ENCODE data around the gene PIP5K1B.

The PIP5K1B gene

DNA sequence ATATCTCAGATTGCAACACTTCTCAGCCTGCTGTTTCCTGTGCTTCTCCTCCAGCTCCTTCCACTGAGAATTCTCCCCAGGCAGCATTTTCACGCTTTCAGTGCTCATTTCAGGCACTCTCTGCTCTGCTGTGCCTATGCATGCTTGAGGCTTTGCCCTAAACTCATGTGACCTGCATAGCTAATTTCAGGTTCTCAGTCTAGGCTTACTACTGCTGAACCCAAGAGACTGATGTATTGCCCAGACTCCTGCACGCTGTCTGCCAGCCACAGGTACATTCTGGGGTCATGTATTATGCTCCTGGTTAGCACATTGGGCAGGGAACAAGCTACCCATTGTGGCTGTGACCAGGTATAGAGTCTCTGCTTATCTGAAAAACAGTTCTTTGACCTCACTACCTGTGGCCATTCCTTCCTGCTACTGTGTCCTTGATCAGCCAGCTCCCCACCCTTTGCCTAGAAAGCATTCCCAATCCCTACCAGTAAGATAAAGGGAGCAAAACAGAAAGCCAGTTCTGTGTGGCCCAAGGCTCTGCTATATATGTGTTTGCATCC, 34.7 kb downstream of the PIP5K1B start:
- no peak for DNase-seq

DNA sequence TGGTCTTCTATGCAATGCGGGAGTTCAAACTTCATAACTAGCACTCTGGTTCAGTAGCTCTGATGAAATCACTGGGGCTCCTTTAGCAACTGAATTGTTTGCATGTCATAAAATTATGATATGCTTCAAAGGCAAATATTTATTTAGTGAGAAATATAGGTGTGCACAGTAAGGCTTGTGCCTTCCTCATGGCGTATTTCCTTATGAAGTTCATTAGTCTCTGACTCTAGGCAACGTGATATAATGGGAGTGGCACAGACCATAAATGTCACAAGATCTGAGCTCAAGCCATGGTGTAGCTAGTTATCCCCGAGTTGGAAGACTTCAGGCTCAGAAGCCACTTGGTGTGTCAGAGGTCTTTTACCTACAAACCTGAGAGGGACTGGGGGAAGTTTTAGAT, 35.5 kb downstream of the PIP5K1B start:
- no peak for DNase-seq

DNA sequence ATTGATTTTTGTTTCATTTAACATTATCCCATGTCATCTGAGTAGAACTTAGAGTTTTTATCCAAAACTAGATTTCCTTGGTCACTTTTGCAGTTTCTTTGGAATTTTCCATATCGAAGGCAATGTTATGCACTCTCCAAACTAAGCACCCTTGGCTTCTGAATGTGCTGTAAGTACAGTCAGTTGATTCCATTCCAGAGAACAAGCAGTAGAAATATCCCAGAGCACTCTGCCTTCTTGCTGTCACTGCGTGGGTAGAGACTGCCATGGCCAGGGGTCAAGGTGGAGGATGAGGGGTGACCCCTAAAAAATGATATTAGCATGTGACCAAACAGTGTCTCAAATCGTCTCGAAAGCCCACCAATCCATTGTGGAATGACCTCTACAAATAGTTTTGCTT, 36.2 kb downstream of the PIP5K1B start:
- DNase-seq = no peak

DNA sequence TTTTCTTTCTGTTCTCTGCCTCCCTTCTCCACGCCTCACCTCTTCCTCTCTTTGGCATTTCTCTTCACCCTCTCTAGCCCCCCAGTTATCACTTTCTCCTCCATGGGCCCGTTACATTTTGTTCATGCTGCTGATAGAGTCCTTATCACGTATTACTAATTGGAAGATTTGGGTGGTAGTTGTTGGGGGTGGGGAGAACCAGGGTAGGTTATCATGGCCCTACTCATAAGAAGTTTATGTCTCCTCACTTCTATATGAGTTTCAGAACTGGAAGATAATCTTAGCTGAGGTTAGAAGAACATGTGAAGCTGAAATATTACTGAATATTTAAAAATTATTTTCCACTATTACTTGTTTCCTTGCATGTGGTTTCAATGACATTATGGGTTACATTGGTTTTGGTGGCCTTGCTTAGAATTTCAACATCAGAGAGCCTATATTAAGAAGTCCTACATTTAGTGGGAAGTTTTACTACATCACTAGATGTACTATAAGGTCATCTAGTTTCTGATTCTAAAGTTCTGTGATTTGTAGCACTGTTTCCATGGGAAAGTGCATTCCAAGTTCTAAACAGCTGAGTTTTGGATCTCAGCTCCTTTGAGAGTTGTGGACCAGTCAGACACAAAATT, 36.8 kb downstream of the PIP5K1B start:
- no peak for DNase-seq

DNA sequence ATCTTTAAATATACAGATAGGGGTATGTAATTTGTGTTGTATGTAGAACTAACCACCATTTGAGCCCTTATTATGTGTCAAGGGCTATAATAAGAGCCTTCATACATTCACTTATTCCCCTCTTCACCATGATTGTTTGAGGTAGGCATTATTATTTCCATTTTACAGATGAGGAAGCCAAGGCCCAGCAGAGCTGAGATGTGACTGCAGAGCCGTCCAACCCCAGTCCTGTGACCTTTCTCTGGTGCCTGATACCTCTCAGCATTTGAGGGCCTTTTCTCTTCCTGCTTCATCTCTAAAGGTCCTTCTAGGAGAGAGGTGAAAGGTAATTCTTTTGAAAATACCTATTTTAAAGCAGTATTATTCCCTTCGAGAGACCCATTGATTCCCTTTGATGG, 37.3 kb downstream of the PIP5K1B start:
- no peak for DNase-seq

DNA sequence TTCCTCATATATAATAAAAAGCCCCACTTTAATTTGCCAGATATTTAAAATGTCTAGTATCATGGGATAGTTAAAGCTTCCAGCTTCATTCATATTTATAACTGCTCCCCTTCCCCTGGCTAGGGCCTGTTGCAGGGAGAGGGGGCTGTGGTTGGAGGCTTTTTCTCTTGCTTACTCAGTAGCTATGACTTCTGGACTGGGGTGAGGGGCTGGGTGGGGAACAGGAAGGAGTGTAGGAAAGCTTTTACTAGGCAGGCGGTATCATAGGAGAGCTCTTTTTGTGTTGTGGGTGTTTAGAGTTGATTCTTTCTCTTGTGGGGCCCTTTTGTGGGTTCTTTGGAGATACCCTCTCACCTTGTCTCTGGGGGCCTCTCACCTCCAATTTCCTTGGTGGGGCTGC, 39.4 kb downstream of the PIP5K1B start:
- DNase-seq = no peak

DNA sequence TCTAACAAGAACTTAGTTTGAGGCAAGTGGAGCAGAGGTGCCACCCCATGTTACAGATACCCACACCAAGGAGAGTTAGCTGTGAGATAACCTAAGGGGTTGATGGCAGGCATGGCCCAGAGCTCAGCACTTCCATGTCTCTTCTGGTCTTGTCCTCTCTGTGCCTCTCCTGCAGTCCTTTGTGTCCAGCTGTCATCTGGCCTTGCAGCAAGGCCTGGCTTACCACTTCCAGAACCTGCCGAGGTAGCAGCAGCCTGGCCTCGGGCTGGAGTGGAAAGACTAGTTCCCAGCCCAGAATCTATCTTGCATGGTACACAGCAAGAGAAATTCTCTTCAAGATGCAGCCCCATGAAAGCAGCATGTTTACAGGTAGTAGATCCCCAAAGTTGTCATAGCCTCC, 41.5 kb downstream of the PIP5K1B start:
- no peak for DNase-seq

DNA sequence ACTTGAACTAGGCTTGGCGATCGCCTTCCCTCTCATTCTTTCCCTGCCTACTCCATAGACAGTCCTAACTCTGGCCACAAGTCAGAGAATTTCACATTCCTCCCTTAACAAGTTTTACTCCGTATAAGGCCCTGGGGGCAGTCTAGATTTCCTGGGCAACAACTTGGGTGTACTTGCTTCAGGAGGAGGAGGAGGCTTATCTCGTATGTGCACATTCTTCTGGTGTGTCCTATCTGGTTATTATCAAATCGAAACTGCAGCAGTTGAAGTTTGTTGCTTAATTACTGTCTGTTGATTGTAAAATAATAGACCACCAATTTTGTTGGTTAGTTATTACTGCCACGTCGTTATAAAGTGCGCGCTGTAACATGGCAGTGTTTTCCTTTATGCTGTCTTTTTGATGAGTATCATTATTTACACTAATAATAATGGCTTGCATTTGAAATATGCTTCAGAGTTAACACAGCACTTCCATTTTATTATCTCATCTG, 42.0 kb downstream of the PIP5K1B start:
- no peak for DNase-seq

DNA sequence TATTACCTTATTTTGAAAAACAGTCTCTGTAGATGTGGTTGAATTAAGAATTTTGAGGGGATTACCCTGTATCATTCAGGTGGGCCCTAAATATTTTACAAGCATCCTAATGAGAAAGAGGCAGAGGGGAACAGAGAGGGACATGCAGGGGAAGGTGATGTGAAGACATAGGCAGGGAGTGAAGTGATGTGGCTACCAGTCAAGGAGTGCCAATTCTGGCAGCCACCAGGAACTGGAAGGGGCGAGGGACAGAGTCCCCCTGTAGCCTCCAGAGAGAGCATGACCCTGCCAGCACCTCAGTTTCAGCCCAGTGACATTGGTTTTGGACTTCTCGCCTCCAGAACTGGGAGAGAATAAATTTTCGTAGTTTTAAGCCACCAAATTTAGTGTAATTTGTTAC, 44.1 kb downstream of the PIP5K1B start:
- no peak for DNase-seq

DNA sequence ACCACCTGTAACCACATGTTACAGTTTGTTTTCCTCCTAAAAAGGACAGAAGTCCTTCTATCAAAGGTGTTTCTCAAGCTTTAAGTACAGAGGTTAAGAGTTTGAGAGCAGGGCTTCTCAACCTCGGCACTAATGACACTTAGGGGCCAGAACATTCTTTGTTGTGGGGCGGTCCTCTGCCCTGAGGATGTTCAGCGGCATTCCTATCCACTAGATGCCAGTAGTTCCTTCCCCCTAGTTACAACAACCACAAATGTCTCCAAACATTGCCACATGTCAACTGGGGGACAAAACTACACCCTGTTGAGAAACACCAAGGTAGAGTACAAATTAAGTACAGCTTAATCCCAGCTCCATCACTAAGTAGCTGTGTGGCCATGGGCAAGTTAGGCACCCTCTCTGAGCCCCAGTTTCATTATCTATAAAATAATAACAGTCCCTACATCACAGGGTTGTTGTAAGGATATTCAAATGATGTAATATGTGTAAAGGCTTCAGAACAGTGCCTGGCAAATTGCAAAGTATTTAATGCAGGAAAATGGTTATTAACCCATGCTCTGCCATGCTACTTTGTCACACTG, 44.6 kb downstream of the PIP5K1B start:
- DNase-seq = no peak

DNA sequence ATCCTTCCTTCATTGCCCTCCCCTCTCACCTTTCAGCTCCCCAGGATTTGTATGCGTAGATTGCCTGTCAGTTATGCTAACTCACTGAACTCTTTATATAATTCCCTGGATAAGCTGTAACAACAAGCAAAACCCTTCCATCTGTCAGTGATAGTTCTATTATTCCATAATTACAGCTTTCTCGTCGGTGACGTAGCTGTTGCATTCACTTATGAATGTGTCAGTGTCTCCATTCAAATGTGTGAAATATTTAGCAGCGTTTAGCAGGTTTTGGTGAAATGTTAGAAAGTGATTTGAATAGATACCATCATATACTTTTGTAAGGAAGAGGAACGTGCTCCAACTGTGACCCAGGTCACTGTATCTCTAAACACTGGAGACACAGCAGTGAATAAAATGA, 45.2 kb downstream of the PIP5K1B start:
- DNase-seq = no peak

DNA sequence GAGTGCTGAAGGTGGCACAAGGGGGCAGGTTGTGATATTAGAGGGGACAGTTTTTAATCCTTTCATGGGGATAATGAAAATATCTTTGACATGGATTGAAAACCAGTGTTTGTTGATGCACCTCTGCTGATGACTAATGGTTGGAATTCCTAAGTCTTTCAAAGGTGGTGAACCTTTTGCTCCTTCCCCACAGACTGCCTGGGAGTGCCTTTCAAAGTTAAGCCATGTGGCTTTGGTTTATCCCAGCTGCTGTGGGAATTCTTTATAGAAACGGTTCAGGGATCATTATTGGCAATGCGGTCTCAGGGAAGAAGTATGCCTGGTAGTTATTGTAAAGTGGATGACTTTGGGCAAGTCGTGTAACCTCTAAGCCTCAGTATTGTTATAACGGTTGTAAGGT, 45.7 kb downstream of the PIP5K1B start:
- no peak for DNase-seq

DNA sequence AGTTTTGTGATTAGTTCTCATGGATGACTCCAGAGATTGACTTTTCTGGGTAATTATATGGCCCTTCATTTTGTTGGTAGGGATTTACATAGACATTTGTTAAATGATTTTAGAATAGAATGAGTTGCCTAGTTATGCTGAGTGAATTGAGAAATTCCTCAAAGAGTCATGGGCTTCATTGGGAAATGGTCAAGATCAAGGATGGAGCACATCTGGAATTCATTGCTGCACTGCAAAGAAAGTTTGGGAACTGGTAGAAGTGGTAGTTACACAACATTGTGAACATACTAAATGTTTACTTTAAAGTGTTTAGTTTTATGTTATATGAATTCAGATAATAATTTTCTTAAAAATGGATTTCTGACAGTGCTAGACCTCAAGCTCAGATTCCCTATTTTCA, 46.5 kb downstream of the PIP5K1B start:
- DNase-seq = no peak

DNA sequence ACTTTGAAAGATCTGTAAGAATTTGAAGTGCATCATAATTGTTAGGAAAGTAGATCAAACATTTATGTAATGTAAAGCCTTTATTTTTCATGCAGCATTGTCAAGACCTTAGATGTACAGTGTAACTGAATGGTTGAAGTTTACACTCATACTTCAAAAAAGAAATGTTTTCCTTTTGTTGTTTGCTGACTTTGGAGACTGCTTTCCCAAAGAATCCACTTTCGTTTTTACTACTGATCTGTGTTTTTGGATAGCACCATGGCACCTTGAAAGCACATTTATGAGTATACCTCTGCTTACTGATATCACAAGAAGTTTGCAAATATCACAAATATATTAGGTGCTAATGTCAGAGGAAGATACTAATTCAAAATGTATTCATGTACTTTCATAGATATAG, 50.0 kb downstream of the PIP5K1B start:
- DNase-seq = no peak

DNA sequence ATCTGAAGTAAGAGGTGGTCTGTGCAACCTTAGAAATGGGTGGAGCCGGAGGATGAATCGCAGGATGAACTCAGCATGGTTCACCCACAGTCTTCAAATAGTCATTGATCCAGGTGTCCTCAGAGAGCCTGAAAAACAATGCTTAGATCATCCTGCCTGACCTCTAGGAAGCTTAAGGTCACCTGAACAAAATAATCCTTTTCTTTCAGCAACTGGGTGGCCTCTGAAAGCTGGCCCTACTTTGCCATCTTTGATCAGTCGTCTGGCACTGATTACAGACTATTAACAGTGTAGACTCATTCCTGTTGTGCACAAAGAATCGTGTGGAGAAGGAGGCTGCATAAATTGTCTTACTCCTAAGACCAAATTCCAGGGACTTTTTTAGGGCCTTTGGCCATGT, 50.7 kb downstream of the PIP5K1B start:
- no peak for DNase-seq

DNA sequence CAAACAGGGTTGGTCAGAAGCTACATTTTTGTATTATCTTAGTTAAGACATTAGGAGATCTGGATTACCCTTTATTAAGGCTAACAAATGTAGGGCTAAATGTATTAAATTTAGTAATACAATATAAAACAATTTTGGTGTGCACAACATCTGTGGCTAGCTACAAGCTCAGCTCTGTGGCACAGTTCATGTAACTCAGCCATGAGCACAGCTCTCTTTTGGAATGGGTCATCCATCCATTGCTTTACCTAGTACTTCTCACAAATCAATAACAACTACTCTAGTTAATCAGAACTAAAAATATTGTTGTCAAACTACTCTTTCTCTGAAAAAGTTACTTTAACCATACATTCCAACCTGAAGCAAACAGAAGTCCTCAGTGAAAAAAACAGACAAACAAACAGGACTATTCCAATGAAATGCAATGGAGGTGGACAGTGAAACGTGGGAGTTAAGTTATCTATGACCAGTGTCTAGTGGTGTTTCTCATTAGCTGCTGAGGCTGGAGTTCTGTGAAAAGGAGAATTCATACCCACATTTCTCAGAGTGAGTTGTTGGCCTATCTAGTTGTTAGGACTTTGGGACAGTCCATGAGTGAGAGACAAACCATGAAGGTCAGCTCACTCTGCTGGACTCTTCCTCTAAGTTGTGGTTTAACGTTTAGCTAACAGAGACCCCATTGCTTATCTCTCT, 55.1 kb downstream of the PIP5K1B start:
- no peak for DNase-seq

DNA sequence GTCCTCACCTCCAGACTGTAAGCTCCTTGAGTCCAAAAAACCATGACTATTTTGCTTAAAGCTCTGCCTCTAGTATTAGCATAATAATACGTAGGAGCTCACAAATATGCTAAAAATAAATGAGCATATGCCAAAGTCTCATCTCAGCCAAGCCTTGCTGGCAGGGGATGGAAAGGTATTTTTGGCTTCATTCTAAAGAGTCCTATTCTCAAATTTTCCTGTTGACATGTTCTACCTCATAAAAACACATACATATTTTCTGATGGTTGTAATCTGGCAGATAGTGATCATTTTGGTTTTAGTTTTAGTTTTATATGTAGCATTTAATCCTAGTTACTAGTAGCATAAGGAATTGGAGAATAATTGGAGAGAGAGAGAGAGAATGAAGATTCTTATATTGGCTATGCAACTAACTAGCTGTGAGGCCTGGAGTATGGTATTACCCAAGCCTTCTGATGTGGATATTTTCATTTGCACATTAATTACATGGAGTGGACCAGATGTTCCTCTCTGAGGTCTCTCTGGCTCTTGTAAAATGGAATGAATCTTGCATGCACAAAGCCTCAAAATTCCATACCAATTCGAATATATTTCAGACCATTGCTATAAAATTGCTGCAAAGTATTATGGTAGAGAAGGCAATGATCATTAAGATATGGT, 55.8 kb downstream of the PIP5K1B start:
- DNase-seq = no peak

DNA sequence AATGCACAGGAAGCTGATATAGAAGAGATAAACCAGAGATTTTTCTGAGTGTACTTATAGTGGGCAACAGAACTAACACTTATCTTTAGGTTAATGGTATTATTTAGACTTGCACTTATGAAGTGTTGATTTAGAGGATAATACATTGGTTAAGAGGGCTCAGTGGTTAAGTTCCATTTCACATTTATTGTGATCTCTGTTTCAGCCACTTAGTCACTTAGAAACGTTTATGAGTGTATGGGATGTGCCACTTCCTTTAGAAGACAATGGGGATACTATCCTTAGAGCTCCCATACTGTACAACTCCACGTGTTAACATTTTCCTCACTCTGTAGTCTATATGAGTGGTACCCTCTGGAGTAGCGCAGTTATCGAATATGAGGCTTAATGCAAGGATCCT, 57.5 kb downstream of the PIP5K1B start:
- DNase-seq = no peak

DNA sequence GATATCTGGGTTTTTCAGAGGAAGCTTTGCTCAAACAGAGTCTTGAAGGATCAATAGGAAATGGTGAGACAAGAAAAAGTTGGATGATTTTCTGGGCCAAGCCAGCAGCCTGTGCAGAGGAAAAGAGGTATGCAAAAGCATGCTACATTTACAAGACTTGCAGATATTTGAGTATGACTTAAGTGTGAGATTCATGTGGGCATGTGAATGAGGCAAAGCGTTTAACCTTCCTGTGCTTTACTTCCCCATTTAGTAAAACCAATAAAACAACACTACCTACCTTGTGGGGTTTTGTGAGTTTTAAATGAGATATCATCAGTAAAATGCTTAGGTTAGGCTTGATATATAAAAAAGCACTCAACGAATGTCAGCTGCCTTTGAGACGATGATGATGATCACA, 58.1 kb downstream of the PIP5K1B start:
- no peak for DNase-seq

DNA sequence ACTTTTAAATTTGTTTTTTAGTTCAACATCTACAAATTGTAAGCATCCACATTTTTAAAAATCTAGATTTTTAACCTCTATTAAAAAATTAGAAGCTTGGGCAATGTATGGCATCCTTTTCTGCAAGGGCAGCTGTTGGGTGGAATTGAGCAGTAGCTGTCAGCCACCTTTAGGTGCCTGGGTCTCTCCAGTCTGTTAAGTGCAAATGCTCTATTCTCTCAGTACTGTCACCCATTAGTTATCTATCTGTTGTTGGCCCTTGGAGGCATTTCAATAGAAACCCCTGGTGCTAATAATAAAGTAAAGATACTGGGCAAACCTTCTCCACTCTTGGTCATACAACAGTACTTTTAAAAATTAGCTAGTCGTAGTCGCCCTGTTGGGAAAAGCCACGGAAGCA, 63.6 kb downstream of the PIP5K1B start:
- DNase-seq = no peak

DNA sequence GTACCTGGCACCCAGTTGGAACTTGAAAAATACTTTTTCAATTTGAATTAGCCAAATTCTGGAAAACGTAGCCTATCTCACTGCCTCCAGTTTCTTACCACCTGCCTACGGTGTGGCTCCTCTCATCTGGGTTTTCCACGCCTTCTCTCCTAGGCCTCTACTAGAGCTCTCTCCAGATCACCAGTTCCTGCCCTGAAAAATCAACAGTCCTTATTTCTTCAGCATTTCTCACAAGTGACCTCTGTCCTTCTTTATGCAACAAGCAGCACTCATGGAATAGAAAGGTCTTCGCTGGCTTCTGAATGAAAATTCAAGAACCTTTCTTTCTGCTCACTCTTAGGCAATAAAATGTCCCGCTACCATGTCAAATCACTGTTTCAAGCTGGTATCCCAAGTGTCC, 64.8 kb downstream of the PIP5K1B start:
- no peak for DNase-seq

DNA sequence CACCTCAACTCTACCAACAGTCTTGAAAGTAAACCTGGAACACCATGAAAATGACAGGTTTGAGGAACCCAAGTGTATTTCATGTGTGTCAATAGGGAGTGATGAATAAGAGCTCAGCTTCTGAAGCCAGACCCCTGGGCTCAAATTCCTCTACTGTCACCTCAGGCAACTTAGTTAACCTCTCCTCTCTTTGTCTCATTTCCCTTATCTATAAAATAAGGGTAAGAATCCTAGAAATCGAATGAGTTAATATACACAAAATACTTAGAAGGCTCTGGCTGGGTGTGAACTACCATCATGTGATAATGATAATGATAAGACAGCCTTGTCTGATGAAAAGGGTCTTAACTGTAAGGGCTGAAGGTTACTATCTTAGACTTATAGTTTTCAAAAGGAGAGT, 66.3 kb downstream of the PIP5K1B start:
- DNase-seq = no peak

DNA sequence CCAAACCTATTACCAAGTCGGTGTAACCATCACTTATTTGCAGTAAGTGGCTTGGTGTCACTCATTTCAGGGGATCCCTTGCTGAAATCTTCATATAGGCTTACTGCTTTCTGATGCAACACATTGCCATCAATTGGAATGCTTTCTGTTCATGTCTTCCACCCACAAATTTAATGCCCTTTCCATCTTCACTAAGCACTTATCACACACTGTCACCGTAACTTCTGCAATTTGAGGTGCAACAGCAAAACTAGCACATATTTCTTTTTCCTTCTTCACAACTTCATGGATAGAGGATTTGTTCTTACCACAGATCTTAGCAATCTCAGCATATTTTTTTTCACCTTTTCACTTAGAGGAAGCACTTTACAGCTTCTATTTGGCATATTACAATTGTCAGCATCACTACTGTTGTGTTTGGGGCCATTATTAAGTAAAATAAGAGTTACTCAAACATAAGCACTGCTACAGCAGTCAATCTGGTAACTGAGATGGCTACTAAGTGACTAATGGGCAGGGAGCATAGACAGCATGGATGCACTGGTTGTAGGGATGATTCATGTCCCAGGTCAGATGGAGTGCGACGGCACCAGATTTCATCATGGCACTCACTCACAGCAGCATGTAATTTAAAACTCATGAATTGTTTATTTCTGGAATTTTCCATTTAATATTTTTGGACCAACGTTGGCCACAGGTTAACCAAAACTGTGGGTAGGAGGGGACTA, 70.1 kb downstream of the PIP5K1B start:
- no peak for DNase-seq
